Fibroblast of skin of left quadriceps (primary cell): ENCODE data around the gene CROCC.
"Not testable (repeated sequence)": the region's sequence is repeated elsewhere in the genome, so short reads cannot be mapped to it uniquely, and the experiment has no call there.

Experiments
- DNase-seq, 2 experiments: peaks; one replicate each; pipeline ENCODE4 v3.0.0-alpha.2; 2013; ENCODE audit warnings: low read depth in 2 of 2

Gene CROCC

DNA sequence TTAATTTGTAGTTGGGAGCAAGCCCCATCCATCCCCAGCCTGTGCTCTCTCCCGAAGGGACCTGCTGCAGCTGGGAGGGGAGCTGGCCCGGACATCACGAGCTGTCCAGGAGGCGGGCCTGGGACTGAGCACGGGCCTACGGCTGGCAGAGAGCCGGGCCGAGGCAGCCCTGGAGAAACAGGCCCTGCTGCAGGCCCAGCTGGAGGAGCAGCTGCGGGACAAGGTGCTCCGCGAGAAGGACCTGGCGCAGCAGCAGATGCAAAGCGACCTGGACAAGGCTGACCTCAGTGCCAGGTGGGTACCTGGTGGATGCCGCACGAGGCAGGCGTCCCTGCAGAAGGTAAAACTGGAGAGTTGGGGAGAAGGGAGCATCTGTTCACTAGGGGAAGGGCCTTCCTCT lies 14.8 kb downstream of the CROCC start:
- not testable (repeated sequence) for DNase-seq

DNA sequence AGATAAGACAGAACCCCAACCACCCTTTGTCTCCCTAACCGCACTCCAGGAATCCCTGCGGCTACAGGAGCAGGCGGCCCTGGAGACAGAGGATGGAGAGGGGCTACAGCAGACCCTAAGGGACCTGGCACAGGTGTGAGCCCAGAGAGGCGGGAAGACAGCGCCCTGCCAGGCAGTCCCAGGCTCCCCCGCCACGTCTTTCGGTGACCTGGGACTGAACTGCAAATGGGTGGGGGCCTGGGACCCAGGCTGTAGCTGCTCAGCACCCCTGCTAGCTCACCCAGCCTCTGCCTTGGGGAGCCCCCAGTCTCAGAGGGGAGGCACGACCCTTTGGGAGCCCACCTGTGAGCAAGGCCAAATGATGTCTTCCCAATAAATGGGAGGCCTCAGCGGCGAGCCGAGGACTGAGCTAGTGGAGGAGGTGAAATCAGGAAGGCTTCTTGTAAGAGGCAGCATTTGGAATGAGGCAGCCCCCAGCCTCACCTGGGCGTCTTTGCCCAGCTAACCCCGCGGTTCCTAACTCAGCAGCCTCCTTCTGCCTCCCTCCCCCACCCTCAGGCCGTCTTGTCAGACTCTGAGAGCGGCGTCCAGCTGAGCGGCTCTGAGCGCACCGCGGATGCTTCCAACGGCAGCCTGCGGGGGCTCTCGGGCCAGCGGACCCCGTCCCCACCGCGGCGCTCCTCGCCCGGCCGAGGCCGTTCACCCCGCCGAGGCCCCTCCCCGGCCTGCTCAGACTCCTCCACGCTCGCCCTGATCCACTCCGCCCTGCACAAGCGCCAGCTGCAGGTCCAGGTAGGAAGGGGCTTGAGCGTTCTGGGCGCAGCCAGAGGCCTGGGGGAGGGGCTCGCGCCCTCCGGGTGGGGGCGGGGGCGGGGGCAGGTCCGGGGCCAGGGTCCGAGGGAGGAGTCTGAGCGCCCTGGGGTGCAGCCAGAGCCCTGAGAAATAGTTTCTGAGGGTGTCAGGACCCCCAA lies 16.9 kb downstream of the CROCC start:
- no peak for DNase-seq

- not testable (repeated sequence) for DNase-seq
Measured at GRCh38 chr1:16939386-16940180, 17.9 kb downstream of the CROCC start.

GRCh38 chr1:16944038-16944437 lies 22.3 kb downstream of the CROCC start:
- DNase-seq, result no peak

DNA sequence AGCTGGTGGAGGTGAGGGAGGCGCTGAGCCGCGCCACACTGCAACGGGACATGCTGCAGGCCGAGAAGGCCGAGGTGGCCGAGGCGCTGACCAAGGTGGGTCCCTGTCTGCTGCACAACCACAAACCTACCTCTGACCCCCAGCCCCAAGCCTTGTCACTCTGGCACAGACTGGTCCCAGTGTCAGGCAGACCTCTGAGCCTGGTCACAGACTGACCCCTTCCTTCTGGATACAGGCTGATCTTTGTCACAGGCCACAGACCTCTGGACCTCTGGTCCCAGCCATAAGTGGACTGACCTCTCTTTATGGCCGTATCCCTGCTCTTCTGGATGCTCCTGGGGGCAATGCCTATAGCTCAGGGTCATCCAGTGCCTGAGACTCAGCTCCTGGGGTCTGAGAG lies 23.8 kb downstream of the CROCC start:
- not testable (repeated sequence) for DNase-seq

DNA sequence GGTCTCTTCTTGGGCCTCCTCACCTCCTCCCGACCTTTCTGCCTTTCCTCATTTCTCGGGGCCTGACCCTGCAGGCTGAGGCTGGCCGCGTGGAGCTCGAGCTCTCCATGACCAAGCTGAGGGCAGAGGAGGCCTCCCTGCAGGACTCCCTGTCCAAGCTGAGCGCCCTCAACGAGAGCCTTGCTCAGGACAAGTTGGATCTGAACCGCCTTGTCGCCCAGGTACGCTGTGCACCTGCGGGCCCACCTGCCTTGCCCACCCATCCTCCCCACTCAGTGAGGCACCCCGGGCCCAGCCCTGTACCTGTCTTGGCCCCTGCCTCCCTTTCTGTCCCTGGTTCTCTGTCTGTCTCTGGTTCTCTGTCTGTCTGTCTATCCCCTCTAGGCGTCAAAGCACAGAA lies 24.5 kb downstream of the CROCC start:
- DNase-seq, result not testable (repeated sequence)

GRCh38 chr1:16946646-16947045 lies 24.9 kb downstream of the CROCC start:
- DNase-seq, result no peak

GRCh38 chr1:16948282-16948891 lies 26.7 kb downstream of the CROCC start:
- not testable (repeated sequence) for DNase-seq

- DNase-seq, result not testable (repeated sequence)
Measured at GRCh38 chr1:16949026-16949425, 27.3 kb downstream of the CROCC start.

DNA sequence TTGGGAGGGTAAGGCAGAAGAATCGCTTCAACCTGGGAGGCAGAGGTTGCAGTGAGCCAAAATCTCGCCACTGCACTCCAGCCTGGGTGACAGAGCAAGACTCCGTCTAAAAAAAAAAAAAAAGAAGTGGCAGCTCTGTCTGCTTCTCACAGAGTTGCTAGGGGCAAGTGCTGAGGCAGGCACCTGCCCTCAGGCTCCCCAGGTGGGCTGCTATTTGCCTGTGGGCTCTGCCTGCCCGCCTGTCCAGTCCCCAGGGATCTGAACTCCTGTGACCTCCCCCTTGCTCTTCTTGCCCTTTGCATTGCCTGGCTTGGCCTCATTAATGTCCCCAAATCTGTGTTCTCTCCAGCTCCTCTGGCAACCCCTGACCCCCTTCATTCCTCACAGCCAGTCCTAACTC lies 30.6 kb downstream of the CROCC start:
- DNase-seq, result not testable (repeated sequence)

GRCh38 chr1:16954579-16954978 lies 32.8 kb downstream of the CROCC start:
- DNase-seq, result no peak

GRCh38 chr1:16955186-16955585 lies 33.5 kb downstream of the CROCC start:
- DNase-seq, result no peak

DNA sequence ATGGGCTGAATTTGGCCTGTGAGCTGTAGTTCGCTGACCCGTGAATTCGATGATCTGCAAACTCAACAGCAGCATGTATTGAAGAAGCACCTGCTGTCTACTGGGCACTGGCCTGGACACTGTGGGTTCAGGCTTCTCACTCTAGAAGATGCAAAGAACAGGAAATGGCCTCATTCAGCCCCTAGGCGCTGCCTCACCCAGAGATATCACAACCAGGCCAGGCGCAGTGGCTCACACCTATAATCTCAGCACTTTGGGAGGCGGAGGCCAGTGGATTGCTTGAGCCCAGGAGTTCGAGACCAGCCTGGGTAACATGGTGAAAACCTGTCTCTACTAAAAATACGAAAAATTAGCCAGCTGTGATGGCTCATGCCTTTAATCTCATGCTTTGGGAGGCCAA lies 35.0 kb downstream of the CROCC start:
- no peak for DNase-seq

DNA sequence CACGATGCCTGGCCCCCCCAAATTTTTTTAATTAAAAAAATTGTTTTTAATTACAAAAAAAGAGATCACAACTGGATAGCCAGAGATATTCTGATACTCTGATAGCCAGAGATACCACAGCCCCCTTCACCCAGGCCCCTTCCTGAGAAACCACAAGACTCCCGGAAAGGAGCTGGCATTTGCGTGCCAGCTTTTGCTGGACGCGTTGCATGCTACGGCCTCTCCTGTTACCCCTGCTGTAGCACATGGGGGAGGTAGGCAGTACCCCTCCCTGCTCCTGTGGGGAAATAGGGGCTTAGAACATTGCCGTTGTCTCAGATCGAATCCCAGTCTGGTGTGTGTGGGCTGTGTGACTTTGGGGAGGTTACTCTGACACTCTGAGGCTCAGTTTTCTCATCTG lies 36.0 kb downstream of the CROCC start:
- DNase-seq, result no peak

- no peak for DNase-seq
Measured at GRCh38 chr1:16958475-16958874, 36.7 kb downstream of the CROCC start.

GRCh38 chr1:16960560-16961296 lies 39.0 kb downstream of the CROCC start:
- peak; percentile 42 to 46 for DNase-seq

DNA sequence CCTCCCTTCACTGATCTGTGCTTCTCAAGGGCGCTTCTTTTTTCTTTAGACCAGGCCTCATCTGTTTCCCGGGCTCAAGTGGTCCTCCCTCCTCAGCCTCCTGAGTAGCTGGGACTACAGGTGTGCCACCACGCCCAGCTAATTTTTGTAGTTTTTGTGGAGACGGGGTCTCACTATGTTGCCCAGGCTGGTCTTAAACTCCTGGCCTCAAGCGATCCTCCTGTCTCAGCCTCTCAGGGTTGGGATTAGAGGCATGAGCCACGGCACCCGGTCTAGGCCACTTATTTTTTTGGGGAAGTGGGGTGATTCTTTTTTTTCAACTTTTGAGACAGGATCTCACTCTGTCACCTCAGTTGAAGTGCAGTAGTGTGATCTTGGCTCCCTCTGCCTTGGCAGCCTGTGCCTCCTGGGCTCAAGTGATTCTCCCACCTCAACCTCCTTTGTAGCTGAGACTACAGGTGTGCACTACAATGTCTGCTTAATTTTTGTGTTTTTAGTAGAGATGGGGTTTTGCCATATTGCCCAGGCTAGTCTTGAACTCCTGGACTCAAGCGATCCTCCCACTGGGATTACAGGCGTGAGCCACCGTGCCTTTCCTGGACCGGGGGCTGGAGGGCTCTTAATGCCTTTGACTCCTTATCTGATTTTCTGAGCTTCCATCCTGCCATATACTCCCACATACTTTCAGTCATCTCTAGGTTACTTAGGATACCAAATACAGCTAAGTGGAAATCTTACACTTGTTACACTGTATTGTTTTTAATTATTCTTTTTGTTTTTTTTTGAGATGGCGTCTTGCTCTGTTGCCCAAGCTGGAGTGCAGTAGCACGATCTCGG lies 39.8 kb downstream of the CROCC start:
- no peak for DNase-seq

- not testable (repeated sequence) for DNase-seq
Measured at GRCh38 chr1:16964169-16964568, 42.4 kb downstream of the CROCC start.

DNA sequence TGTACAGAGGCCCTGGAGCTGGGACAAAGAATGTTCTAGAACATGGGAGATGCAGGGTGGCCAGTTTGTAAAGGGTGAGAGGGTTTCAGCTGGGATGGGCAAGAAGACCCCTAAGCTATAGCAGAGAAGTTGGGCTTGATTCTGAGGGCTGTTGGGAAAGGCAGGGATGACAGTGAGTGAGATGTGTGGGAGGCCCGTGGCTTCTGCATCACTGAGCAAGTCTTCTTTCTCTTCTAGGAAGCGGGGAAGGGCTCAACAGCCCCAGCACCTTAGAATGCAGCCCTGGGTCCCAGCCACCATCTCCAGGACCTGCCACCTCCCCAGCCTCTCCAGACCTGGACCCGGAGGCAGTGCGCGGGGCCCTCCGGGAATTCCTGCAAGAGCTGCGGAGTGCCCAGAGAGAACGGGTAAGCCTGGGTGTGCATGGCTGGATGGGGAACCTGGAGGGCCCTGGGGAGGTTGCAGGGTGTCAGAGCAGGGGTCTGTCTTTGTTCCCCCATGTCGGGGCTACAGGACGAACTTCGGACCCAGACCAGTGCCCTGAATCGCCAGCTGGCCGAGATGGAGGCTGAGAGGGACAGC lies 43.8 kb downstream of the CROCC start:
- no peak for DNase-seq

DNA sequence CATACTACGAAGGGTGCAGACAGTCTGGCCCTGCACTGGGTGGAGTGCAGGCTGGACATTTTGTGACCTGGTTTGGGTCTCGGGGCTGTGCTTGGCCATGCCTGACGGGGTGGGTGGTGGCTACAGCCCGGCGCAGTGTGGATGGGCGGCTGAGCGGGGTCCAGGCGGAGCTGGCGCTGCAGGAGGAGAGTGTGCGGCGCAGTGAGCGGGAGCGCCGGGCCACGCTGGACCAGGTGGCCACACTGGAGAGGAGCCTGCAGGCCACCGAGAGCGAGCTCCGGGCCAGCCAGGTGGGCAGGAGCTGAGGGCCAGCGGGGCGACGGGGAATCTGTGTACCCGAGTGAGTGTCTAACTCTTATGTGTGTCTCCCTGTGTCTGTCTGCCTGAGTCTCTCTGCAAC lies 44.6 kb downstream of the CROCC start:
- no peak for DNase-seq
